H1 (cell line): ENCODE data around the gene MYCBPAP. TPM values are rescaled to one million over a fixed set of nuclear protein-coding genes. Genes with fewer than 3 reads are reported as not detected.

ENCODE experiments used
- CTCF ChIA-PET: fragments of 300-600 bp; sonication (Branson Sonifier 250); formaldehyde crosslinking; loops from one replicate; lab custom pipeline; 2021; ENCODE audit not compliant: partially characterized antibody; lab: Charles Lee
- POLR2A ChIA-PET: fragments of 300-600 bp; sonication (Branson Sonifier 250); formaldehyde crosslinking; loops from one replicate; lab custom pipeline; 2021; ENCODE audit warnings: inconsistent platforms; ENCODE audit not compliant: partially characterized antibody; lab: Charles Lee
- DNase-seq, 2 experiments: peaks; one replicate each; pipeline versions ENCODE4 v3.0.0 to v3.0.0-alpha.2; 2010 to 2022; ENCODE audit warnings: low spot score in 2 of 2, low read depth in 1 of 2, mixed read lengths in 1 of 2
- FAIRE-seq: peaks from 2 replicates; lab custom pipeline; 2011; peaks lifted over from hg19 to GRCh38; lab: Jason Lieb, UNC
- H2AFZ ChIP-seq: 2 replicates; pipeline ENCODE4 v1.8.1; 2012; ENCODE audit warnings: low read length, inconsistent platforms
- H2AK5ac ChIP-seq: 2 replicates; pipeline ENCODE4 v1.6.1; 2013; ENCODE audit warnings: low read depth, low read length
- H2BK120ac ChIP-seq: replicated peaks from 2 replicates; pipeline ENCODE3; 2013; ENCODE audit warnings: low read depth, low read length, inconsistent platforms
- H2BK12ac ChIP-seq: 2 replicates; pipeline ENCODE4 v1.6.1; 2013; ENCODE audit warnings: low read depth, low read length
- H2BK15ac ChIP-seq: 2 replicates; pipeline ENCODE4 v1.6.1; 2013; ENCODE audit warnings: low read length
- H2BK20ac ChIP-seq: 2 replicates; pipeline ENCODE4 v1.6.1; 2013; ENCODE audit warnings: low read length
- H2BK5ac ChIP-seq: 2 replicates; pipeline ENCODE4 v1.6.1; 2013; ENCODE audit warnings: low read depth, low read length
- H3K14ac ChIP-seq: 2 replicates; pipeline ENCODE4 v1.6.1; 2013; ENCODE audit warnings: inconsistent platforms; ENCODE audit not compliant: insufficient read length
- H3K18ac ChIP-seq: 2 replicates; pipeline ENCODE4 v1.6.1; 2013; ENCODE audit warnings: low read length; ENCODE audit errors: extremely low read depth
- H3K23ac ChIP-seq: 2 replicates; pipeline ENCODE4 v1.6.1; 2013; ENCODE audit warnings: inconsistent platforms; ENCODE audit not compliant: insufficient read length
- H3K23me2 ChIP-seq: 2 replicates; pipeline ENCODE4 v1.6.1; 2013; ENCODE audit warnings: low read depth, low read length
- H3K27ac ChIP-seq: 2 replicates; pipeline ENCODE4 v1.6.1; 2011; ENCODE audit warnings: low read depth, low read length, inconsistent platforms
- H3K27me3 ChIP-seq, 4 experiments: replicated peaks in 1 of 4; 1 replicate in 1 of 4; 2 replicates in 3 of 4; pipeline versions ENCODE4 v1.6.1 to v1.8.1; 2011 to 2013; ENCODE audit warnings: low read length in 3 of 4, mild to moderate bottlenecking in 3 of 4, inconsistent platforms in 2 of 4, mixed read lengths in 2 of 4, moderate library complexity in 1 of 4; ENCODE audit not compliant: control insufficient read depth in 3 of 4, insufficient read depth in 3 of 4; ENCODE audit errors: extremely low read depth in 1 of 4
- H3K36me3 ChIP-seq, 4 experiments: 2 replicates each; pipeline versions ENCODE4 v1.6.1 to v1.8.1; 2011 to 2013; ENCODE audit warnings: mild to moderate bottlenecking in 4 of 4, low read length in 3 of 4, moderate library complexity in 2 of 4, control low read depth in 1 of 4, inconsistent platforms in 1 of 4; ENCODE audit not compliant: insufficient read depth in 4 of 4, control insufficient read depth in 2 of 4
- H3K4ac ChIP-seq: replicated peaks from 2 replicates; pipeline ENCODE3; 2013; ENCODE audit warnings: low read length, low read depth, mixed read lengths, inconsistent platforms; ENCODE audit not compliant: insufficient read length
- H3K4me1 ChIP-seq, 4 experiments: replicated peaks in 1 of 4; 1 replicate in 1 of 4; 2 replicates in 3 of 4; pipeline versions ENCODE4 v1.6.1 to v1.8.1; 2011 to 2013; ENCODE audit warnings: low read length in 3 of 4, inconsistent platforms in 2 of 4, mixed read lengths in 1 of 4; ENCODE audit not compliant: insufficient read depth in 4 of 4, control insufficient read depth in 3 of 4
- H3K4me2 ChIP-seq, 2 experiments: 2 replicates each; pipeline versions ENCODE4 v1.6.1 to v1.8.1; 2011 to 2013; ENCODE audit warnings: low read depth in 2 of 2, low read length in 2 of 2, control low read depth in 1 of 2, inconsistent platforms in 1 of 2, mild to moderate bottlenecking in 1 of 2; ENCODE audit not compliant: insufficient read depth in 1 of 2
- H3K4me3 ChIP-seq, 4 experiments: fragments of 200-600, 300-600 bp in 1 of 4; sonication (generic), shearing (Covaris generic), sonication (Bioruptor Twin) in 1 of 4; 2 replicates each; pipeline versions ENCODE4 v1.5.1 to v1.8.1; 2011 to 2016; ENCODE audit warnings: low read length in 4 of 4, low read depth in 3 of 4, control low read depth in 2 of 4, inconsistent platforms in 2 of 4, mild to moderate bottlenecking in 2 of 4, mixed read lengths in 1 of 4, moderate library complexity in 1 of 4; ENCODE audit not compliant: insufficient read depth in 2 of 4; ENCODE audit errors: extremely low read depth in 1 of 4
- H3K56ac ChIP-seq: replicated peaks from 2 replicates; pipeline ENCODE3; 2013; ENCODE audit warnings: low read depth, mild to moderate bottlenecking, mixed read lengths, low read length, inconsistent platforms; ENCODE audit not compliant: insufficient read length
- H3K79me1 ChIP-seq: 2 replicates; pipeline ENCODE4 v1.6.1; 2013; ENCODE audit warnings: low read depth, low read length, control low read depth
- H3K79me2 ChIP-seq, 2 experiments: 2 replicates each; pipeline versions ENCODE4 v1.6.1 to v1.8.1; 2012 to 2013; ENCODE audit warnings: low read length in 2 of 2, mild to moderate bottlenecking in 2 of 2, inconsistent platforms in 1 of 2; ENCODE audit not compliant: insufficient read depth in 2 of 2, control insufficient read depth in 1 of 2
- H3K9ac ChIP-seq, 4 experiments: replicated peaks in 1 of 4; 1 replicate in 1 of 4; 2 replicates in 3 of 4; pipeline versions ENCODE4 v1.6.1 to v1.8.1; 2011 to 2013; ENCODE audit warnings: low read depth in 3 of 4, low read length in 3 of 4, control low read depth in 2 of 4, mild to moderate bottlenecking in 2 of 4, moderate library complexity in 2 of 4, inconsistent platforms in 1 of 4; ENCODE audit errors: extremely low read depth in 1 of 4
- H3K9me3 ChIP-seq, 2 experiments: 2 replicates each; pipeline versions ENCODE4 v1.6.1 to v1.8.1; 2012 to 2013; ENCODE audit warnings: mild to moderate bottlenecking in 2 of 2, moderate library complexity in 2 of 2, control low read depth in 1 of 2, inconsistent platforms in 1 of 2, low read depth in 1 of 2, low read length in 1 of 2, mixed read lengths in 1 of 2; ENCODE audit not compliant: insufficient read depth in 2 of 2
- H4K20me1 ChIP-seq, 2 experiments: replicated peaks in 1 of 2; 2 replicates each; pipeline versions ENCODE3 to v1.8.1; 2011 to 2013; ENCODE audit warnings: inconsistent platforms in 2 of 2, low read length in 2 of 2, mild to moderate bottlenecking in 1 of 2; ENCODE audit not compliant: insufficient read depth in 2 of 2, control insufficient read depth in 1 of 2
- H4K5ac ChIP-seq: 2 replicates; pipeline ENCODE4 v1.6.1; 2013; ENCODE audit warnings: low read length, low read depth, mixed read lengths, inconsistent platforms; ENCODE audit not compliant: insufficient read length
- H4K8ac ChIP-seq: 2 replicates; pipeline ENCODE4 v1.8.0; 2013; ENCODE audit warnings: mild to moderate bottlenecking, moderate library complexity, low read length, inconsistent platforms; ENCODE audit not compliant: insufficient read depth; ENCODE audit errors: extremely low read depth
- H4K91ac ChIP-seq: replicated peaks from 2 replicates; pipeline ENCODE3; 2013; ENCODE audit warnings: low read length, mixed read lengths, inconsistent platforms; ENCODE audit not compliant: insufficient read length
- CREB1 ChIP-seq: IDR thresholded peaks from 2 replicates; pipeline ENCODE4 v1.6.1; 2012; ENCODE audit warnings: inconsistent platforms
- EP300 ChIP-seq, 2 experiments: IDR thresholded peaks; 1 replicate in 1 of 2; 2 replicates in 1 of 2; pipeline ENCODE4 v1.6.1; 2011 to 2012; ENCODE audit warnings: low read depth in 2 of 2, low read length in 2 of 2, mild to moderate bottlenecking in 2 of 2, borderline replicate concordance in 1 of 2, inconsistent platforms in 1 of 2, moderate library complexity in 1 of 2
- RBBP5 ChIP-seq: IDR thresholded peaks from 2 replicates; pipeline ENCODE4 v1.7.1; 2012; ENCODE audit warnings: low read depth, mild to moderate bottlenecking, inconsistent platforms, low read length, moderate library complexity, borderline replicate concordance
- RFX5 ChIP-seq: IDR thresholded peaks from 2 replicates; pipeline ENCODE4 v1.6.1; 2011; ENCODE audit warnings: low read depth, low read length, improper control_type of control experiment, borderline replicate concordance
- TBP ChIP-seq: IDR thresholded peaks from 2 replicates; pipeline ENCODE4 v1.6.1; 2011; ENCODE audit warnings: low read depth, low read length, improper control_type of control experiment
- WGBS, 2 experiments: shearing (Covaris generic) in 1 of 2; methylation state at CpG; one replicate each; pipeline versions ENCODE4 v1.1.6 to v1.1.7; 2013 to 2015; ENCODE audit warnings: low lambda C conversion rate in 2 of 2, mixed read lengths in 2 of 2, inconsistent platforms in 1 of 2, low coverage in 1 of 2, missing lambda C conversion rate in 1 of 2; ENCODE audit not compliant: insufficient replicate concordance in 2 of 2, insufficient coverage in 1 of 2, insufficient read length in 1 of 2; ENCODE audit errors: extremely low coverage in 1 of 2, missing lambda C conversion rate in 1 of 2; 5-methylcytosine and 5-hydroxymethylcytosine counted together
- polyA plus RNA-seq, 7 experiments: library from polyadenylated mRNA; depleted of rRNA in 3 of 7; stranded (reverse) in 5 of 7; unstranded in 2 of 7; fragments of >200 nt in 5 of 7; fragments of 200-250 nt in 2 of 7; gene quantifications; 1 replicate in 5 of 7; 2 replicates in 1 of 7; 4 replicates in 1 of 7; pipeline versions ENCODE4 v1.2.1 to v1.2.3, GENCODE V29; 2011 to 2013; ENCODE audit warnings: missing spikeins in 2 of 7, mixed read lengths in 2 of 7
- total RNA-seq: library from RNA; stranded (reverse); fragmentation: NEBNext Ultra II Directional; extraction: Animal tissue kit (Norgen Biotek cat#: 25700); gene quantifications from 2 replicates; pipeline ENCODE4 v1.2.1, GENCODE V29; 2021

The MYCBPAP gene
- total and polyA plus RNA-seq, 2 of the 8 experiments (the other 6 are each of a cell fraction or from before 2014, with no cell fraction given), result 0.89 to 3.3 TPM

- Histone ChIP-seq H3K9me3 (no peaks in the 10 kb centered on the region), H3K36me3 (peaks cover 0 to 10% (median 6%) of the 10 kb centered on the region in 4 experiments; a peak in 4 of 8 replicates), H2BK5ac (no peak overlapping the region), H2BK15ac (no peak overlapping the region), H3K4me2 (no peak overlapping the region), H3K14ac (no peak overlapping the region), H2BK120ac (no peak overlapping the region), H3K79me1 (no peaks in the 10 kb centered on the region), H3K79me2 (no peaks in the 10 kb centered on the region), H3K4ac (no peak overlapping the region), H3K23ac (no peak overlapping the region), H3K9ac (no peak overlapping the region), H3K4me1 (peaks cover 0 to 2% (median 0%) of the 10 kb centered on the region in 4 experiments; a peak in 2 of 7 replicates), H3K56ac (no peak overlapping the region), H4K20me1 (no peaks in the 10 kb centered on the region), H2AK5ac (no peak overlapping the region), H4K91ac (no peak overlapping the region), H3K27ac (no peak overlapping the region), H3K27me3 (no peaks in the 10 kb centered on the region), H4K5ac (no peak overlapping the region), H3K18ac (no peak overlapping the region), H2AFZ (no peak overlapping the region), H3K23me2 (no peaks in the 10 kb centered on the region), H3K4me3 (no peak overlapping the region), H2BK12ac (no peak overlapping the region), H4K8ac (no peak overlapping the region), H2BK20ac (no peak overlapping the region)
- 89% methylated on average over 2 of the region's 2 CpGs; no CpG with 5 or more reads in 1 of the 2 experiments for WGBS, 2 experiments
- TF ChIP-seq CREB1, result no peak
- no peak for TF ChIP-seq RBBP5
- no peak for TF ChIP-seq EP300 (IDR thresholded peaks at IDR 0.05; ENCODE audit: borderline replicate concordance in 1 of 2, low read depth in 2 of 2, low read length in 2 of 2)
- no peak for TF ChIP-seq RFX5
- TF ChIP-seq TBP, result no peak
- ChIA-PET CTCF (interaction anchor here (0.9 to 9.2 kb wide), 7 partner anchors 9 to 137 kb away, joined by 3 to 116 read pairs (median 4); no protein-coding TSS in a partner anchor), POLR2A (interaction anchor here (1.2 kb wide), 1 partner anchor 26 kb away, joined by 5 read pairs; no protein-coding TSS in a partner anchor)
- FAIRE-seq, result no peak
- no peak for DNase-seq
Observed at GRCh38 chr17:50488880-50489279, 19.4 kb upstream of the MYCBPAP start.
